GM13976 (cell line): ENCODE data around the gene MADD.
"Not testable (repeated sequence)": the region's sequence is repeated elsewhere in the genome, so short reads cannot be mapped to it uniquely, and the experiment has no call there.

ENCODE experiments used
- DNase-seq: peaks from one replicate; pipeline ENCODE4 v3.0.0; 2012; ENCODE audit warnings: low spot score
- CTCF ChIP-seq: IDR thresholded peaks from 2 replicates; pipeline ENCODE4 v1.5.1; 2012; ENCODE audit warnings: borderline replicate concordance, mild to moderate bottlenecking; ENCODE audit not compliant: insufficient read depth; ENCODE audit errors: extremely low read depth, missing control alignments, control extremely low read depth
- in situ Hi-C: fragments of 300-500 bp; cut with MboI; formaldehyde crosslinking; loops from one replicate; pipeline ENCODE4 v1.12.0; 2022; ENCODE audit warnings: low sequenced_read_pairs, mixed read lengths, inconsistent platforms; ENCODE audit not compliant: unreplicated experiment

Gene MADD

GRCh38 chr11:47308050-47308823 lies 38.3 kb downstream of the MADD start:
- DNase-seq: no peak
- in situ Hi-C loops: no loop called here
- no peak for TF ChIP-seq CTCF

GRCh38 chr11:47314992-47315391 lies 45.1 kb downstream of the MADD start:
- DNase-seq: no peak
- in situ Hi-C loops: no loop called here
- TF ChIP-seq CTCF: no peak

GRCh38 chr11:47316501-47316900 lies 46.6 kb downstream of the MADD start:
- in situ Hi-C loops, DNase-seq: not testable (repeated sequence)

GRCh38 chr11:47317064-47317828 lies 47.3 kb downstream of the MADD start:
- in situ Hi-C loops: no loop called here
- no peak for DNase-seq
- TF ChIP-seq CTCF: no peak

GRCh38 chr11:47318166-47318565 lies 48.2 kb downstream of the MADD start:
- no peak for TF ChIP-seq CTCF
- in situ Hi-C loops: no loop called here
- DNase-seq: no peak

- DNase-seq: no peak
- no peak for TF ChIP-seq CTCF
- in situ Hi-C loops: no loop called here
These were observed 54.6 kb downstream of the MADD start for GRCh38 chr11:47324520-47324919.

- no peak for TF ChIP-seq CTCF
- in situ Hi-C loops: no loop called here
- DNase-seq: no peak
These were observed 55.5 kb downstream of the MADD start for GRCh38 chr11:47325271-47326041.
